Sigmoid colon (tissue), 4 donors: ENCODE results near the gene NAA25.

Experiments
- CTCF ChIP-seq, 4 experiments: fragments of 450-650 bp in 3 of 4; fragments of 200-600 bp in 1 of 4; IDR thresholded peaks; one replicate each; pipeline ENCODE4 v1.5.1; 2016 to 2019; ENCODE audit warnings: antibody characterized with exemption in 4 of 4, mild to moderate bottlenecking in 3 of 4, moderate library complexity in 2 of 4
- EP300 ChIP-seq, 4 donors: sonication (generic); formaldehyde crosslinking; IDR thresholded peaks; one replicate each; pipeline ENCODE4 v1.6.1; 2017; ENCODE audit warnings: antibody characterized with exemption in 4 of 4
- POLR2A ChIP-seq, 2 donors: fragments of 450-650 bp; IDR thresholded peaks; one replicate each; pipeline ENCODE4 v1.6.1; 2016; ENCODE audit warnings: antibody characterized with exemption in 2 of 2, mild to moderate bottlenecking in 2 of 2, moderate library complexity in 2 of 2
- POLR2AphosphoS5 ChIP-seq, 4 donors: sonication (generic); formaldehyde crosslinking; IDR thresholded peaks; one replicate each; pipeline ENCODE4 v1.6.1; 2017; ENCODE audit warnings: antibody characterized with exemption in 4 of 4

DNA sequence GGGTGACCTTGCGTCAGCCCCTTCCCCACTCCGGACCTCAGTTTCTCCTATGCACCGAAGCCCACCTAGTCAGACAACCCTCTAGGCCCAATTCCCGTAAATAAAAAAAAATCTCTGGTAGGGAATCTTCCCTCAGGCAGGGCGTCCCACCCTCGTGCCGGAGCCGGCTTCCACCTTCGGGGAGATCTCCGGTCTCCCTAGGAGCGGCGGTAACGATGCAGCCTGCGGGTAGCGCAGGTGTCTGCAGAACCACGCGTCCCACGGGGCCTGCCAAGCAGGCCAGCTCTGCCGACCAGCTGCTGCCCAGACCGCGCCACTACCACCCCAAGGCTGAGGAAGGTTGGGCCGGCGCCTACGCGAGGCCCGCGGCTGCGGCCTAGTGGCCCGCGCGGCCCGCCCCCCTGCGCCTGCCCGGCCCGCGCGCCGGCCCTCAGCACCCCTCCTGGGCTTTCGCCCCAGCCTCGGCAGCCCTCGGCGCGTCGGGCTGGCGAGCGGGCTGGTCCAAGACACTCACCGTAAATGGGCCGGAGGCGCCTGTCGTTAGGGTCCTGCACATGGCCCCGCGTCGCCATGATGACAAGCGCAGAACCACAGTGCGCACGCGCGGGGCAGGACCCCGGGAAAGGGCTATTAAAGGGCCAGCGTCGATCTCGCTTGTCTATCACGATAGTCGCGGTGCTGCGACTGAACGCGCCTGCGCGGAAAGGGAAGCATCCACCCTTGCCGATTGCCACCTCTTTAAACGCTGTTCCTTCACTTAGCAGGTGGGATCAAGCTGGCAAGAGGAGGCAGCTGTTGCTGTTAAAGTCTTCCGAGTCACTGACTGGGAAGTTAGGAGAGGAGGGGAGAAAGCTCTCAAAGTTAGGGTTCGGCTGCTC lies at the start of gene NAA25:
- TF ChIP-seq CTCF (IDR thresholded peaks at IDR 0.05) (no peak), POLR2A (IDR thresholded peaks at IDR 0.05) (peak in 1 of 2 donors; percentile 43), POLR2AphosphoS5 (IDR thresholded peaks at IDR 0.05) (peak; percentile 63 to 85 (median 74)), EP300 (IDR thresholded peaks at IDR 0.05) (no peak)
